HL-60 (cell line): ENCODE data around the gene YWHAB.
"Not testable (repeated sequence)": the region's sequence is repeated elsewhere in the genome, so short reads cannot be mapped to it uniquely, and the experiment has no call there.

Experiments used
- DNase-seq, 2 experiments: peaks; one replicate each; pipeline ENCODE4 v3.0.0-alpha.2; 2010 to 2020; ENCODE audit warnings: low read depth in 1 of 2, low spot score in 1 of 2
- H3K27ac ChIP-seq: fragments of 250-450 bp; sonication (Bioruptor Pico); replicated peaks from 2 replicates; pipeline ENCODE4 v1.5.1; 2020; ENCODE audit warnings: mild to moderate bottlenecking, moderate library complexity
- H3K27me3 ChIP-seq: fragments of 250-450 bp; sonication (Bioruptor Pico); 2 replicates; pipeline ENCODE4 v1.5.1; 2021; ENCODE audit warnings: mild to moderate bottlenecking, moderate library complexity; ENCODE audit not compliant: insufficient read depth, poor library complexity, severe bottlenecking
- H3K4me3 ChIP-seq: replicated peaks from 2 replicates; pipeline ENCODE4 v1.5.1; 2011; ENCODE audit warnings: mild to moderate bottlenecking, control low read depth, low read length; ENCODE audit not compliant: insufficient read depth
- GABPA ChIP-seq: IDR thresholded peaks from 2 replicates; pipeline ENCODE4 v1.6.1; 2012; ENCODE audit warnings: low read depth
- POLR2AphosphoS5 ChIP-seq: IDR thresholded peaks from 2 replicates; pipeline ENCODE4 v1.6.1; 2012; ENCODE audit warnings: low read depth
- SPI1 ChIP-seq: IDR thresholded peaks from 2 replicates; pipeline ENCODE4 v1.6.1; 2012; ENCODE audit warnings: low read depth, mild to moderate bottlenecking, borderline replicate concordance
- TF ChIP-seq, protein P1 (sequence below): IDR thresholded peaks from one replicate; pipeline ENCODE4 v1.5.1; 2011; ENCODE audit warnings: low read length, control low read depth, inconsistent platforms; ENCODE audit not compliant: insufficient read depth
- TF ChIP-seq, protein P2 (sequence below): IDR thresholded peaks from 2 replicates; pipeline ENCODE4 v1.6.1; 2012; ENCODE audit warnings: low read depth; ENCODE audit not compliant: insufficient replicate concordance

YWHAB gene

DNA sequence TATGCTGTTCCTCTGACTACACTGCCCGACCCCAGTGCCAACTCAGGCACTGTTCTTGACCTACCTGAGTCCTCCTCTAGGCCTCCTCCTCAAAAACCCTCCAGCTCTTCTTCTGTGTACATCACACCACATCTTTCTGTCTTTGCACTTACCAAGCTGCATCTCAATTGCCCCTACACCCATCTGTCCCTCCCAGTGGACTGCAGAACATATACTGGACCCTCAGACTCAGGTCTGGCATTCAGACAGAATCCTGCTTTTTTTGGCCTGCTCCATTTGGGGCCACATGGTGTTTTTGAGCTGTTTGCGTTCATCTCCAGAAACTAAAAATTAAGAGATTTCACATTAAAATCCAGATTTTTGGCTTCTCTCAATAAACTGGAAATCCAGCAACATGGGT is 23.2 kb upstream of the YWHAB start:
- DNase-seq = no peak
- Histone ChIP-seq H3K27ac (no peak overlapping the region), H3K27me3 (no peaks in the 10 kb centered on the region), H3K4me3 (no peak overlapping the region)
- no peak for TF ChIP-seq SPI1
- TF ChIP-seq, protein P1, sequence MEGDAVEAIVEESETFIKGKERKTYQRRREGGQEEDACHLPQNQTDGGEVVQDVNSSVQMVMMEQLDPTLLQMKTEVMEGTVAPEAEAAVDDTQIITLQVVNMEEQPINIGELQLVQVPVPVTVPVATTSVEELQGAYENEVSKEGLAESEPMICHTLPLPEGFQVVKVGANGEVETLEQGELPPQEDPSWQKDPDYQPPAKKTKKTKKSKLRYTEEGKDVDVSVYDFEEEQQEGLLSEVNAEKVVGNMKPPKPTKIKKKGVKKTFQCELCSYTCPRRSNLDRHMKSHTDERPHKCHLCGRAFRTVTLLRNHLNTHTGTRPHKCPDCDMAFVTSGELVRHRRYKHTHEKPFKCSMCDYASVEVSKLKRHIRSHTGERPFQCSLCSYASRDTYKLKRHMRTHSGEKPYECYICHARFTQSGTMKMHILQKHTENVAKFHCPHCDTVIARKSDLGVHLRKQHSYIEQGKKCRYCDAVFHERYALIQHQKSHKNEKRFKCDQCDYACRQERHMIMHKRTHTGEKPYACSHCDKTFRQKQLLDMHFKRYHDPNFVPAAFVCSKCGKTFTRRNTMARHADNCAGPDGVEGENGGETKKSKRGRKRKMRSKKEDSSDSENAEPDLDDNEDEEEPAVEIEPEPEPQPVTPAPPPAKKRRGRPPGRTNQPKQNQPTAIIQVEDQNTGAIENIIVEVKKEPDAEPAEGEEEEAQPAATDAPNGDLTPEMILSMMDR = no peak
- TF ChIP-seq, protein P2, sequence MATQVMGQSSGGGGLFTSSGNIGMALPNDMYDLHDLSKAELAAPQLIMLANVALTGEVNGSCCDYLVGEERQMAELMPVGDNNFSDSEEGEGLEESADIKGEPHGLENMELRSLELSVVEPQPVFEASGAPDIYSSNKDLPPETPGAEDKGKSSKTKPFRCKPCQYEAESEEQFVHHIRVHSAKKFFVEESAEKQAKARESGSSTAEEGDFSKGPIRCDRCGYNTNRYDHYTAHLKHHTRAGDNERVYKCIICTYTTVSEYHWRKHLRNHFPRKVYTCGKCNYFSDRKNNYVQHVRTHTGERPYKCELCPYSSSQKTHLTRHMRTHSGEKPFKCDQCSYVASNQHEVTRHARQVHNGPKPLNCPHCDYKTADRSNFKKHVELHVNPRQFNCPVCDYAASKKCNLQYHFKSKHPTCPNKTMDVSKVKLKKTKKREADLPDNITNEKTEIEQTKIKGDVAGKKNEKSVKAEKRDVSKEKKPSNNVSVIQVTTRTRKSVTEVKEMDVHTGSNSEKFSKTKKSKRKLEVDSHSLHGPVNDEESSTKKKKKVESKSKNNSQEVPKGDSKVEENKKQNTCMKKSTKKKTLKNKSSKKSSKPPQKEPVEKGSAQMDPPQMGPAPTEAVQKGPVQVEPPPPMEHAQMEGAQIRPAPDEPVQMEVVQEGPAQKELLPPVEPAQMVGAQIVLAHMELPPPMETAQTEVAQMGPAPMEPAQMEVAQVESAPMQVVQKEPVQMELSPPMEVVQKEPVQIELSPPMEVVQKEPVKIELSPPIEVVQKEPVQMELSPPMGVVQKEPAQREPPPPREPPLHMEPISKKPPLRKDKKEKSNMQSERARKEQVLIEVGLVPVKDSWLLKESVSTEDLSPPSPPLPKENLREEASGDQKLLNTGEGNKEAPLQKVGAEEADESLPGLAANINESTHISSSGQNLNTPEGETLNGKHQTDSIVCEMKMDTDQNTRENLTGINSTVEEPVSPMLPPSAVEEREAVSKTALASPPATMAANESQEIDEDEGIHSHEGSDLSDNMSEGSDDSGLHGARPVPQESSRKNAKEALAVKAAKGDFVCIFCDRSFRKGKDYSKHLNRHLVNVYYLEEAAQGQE = no peak
- no peak for TF ChIP-seq GABPA
- TF ChIP-seq POLR2AphosphoS5 = no peak

GRCh38 chr20:44863365-44864084 is 22.0 kb upstream of the YWHAB start:
- H3K27me3 ChIP-seq, H3K27ac ChIP-seq, DNase-seq, H3K4me3 ChIP-seq: not testable (repeated sequence)

GRCh38 chr20:44864493-44864892 is 21.0 kb upstream of the YWHAB start:
- H3K27ac ChIP-seq, H3K27me3 ChIP-seq, DNase-seq, H3K4me3 ChIP-seq: not testable (repeated sequence)

GRCh38 chr20:44866703-44867335 is 18.7 kb upstream of the YWHAB start:
- DNase-seq = no peak
- Histone ChIP-seq H3K4me3 (no peak overlapping the region), H3K27me3 (no peaks in the 10 kb centered on the region), H3K27ac (no peak overlapping the region)
- TF ChIP-seq GABPA = no peak
- TF ChIP-seq, protein P2 = no peak
- no peak for TF ChIP-seq POLR2AphosphoS5

DNA sequence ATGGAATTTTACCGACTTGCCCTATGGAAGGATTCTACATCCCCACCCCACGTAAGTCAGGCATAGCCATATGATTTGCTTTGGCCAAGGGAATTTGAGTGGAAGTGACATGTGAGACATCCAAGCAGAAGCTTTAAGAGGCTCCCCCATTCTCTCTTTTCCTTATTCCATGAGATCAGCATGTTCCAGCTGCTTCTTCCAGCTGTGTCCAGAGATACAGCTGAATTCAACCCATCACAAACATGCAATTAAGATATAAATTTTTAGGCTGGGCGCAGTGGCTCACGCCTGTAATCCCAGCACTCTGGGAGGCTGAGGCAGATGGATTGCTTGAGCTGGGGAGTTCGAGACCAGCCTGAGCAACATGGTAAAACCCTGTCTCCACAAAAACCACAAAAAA is 16.0 kb upstream of the YWHAB start:
- no peak overlapping the region for H3K27ac ChIP-seq
- no peak overlapping the region for H3K4me3 ChIP-seq
- TF ChIP-seq POLR2AphosphoS5 (no peak), SPI1 (no peak), GABPA (no peak)
- TF ChIP-seq, protein P2 = no peak
- TF ChIP-seq, protein P1 = no peak
- no peaks in the 10 kb centered on the region for H3K27me3 ChIP-seq
- no peak for DNase-seq

DNA sequence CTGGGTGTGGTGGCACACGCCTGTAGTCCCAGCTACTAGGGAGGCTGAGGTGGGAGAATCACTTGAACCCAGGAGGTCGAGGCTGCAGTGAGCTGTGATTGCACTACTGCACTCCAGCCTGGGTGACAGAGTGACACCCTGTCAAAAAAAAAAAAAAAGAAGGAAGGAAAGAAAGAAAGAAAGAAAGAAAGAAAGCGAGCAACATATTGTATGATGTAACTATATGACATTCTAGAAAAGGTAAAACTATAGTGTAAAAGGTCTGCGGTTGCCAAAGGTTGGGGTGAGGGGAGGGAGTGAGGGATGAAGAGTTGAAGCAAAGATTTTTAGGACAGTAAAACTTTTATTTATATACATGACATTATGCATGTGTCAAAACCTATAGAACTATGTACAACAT is 3.1 kb upstream of the YWHAB start:
- not testable (repeated sequence) for DNase-seq, H3K27me3 ChIP-seq, H3K4me3 ChIP-seq, H3K27ac ChIP-seq
